Stimulated activated CD4-positive, alpha-beta T cell treated with anti-CD3 and anti-CD28 coated beads, Interleukin-1b, Interleukin-23, amount 100 ng/mL, for 24 hours (primary cell): Measurements from ENCODE around the gene IL1F10.

Experiments
- DNase-seq, 4 experiments: peaks; one replicate each; pipeline ENCODE4 v3.0.0-alpha.2; 2020; ENCODE audit warnings: low read depth in 4 of 4, low spot score in 1 of 4

IL1F10 gene

GRCh38 chr2:113111823-113112287 lies 44.1 kb downstream of the IL1F10 start:
- no peak for DNase-seq

- DNase-seq = no peak
Measured at GRCh38 chr2:113112441-113112840, 44.7 kb downstream of the IL1F10 start.

- DNase-seq = no peak
Measured at GRCh38 chr2:113112871-113113270, 45.1 kb downstream of the IL1F10 start.

GRCh38 chr2:113113807-113114206 lies 46.0 kb downstream of the IL1F10 start:
- DNase-seq = no peak

- no peak for DNase-seq
Measured at GRCh38 chr2:113114224-113114945, 46.6 kb downstream of the IL1F10 start.

GRCh38 chr2:113114996-113115395 lies 47.2 kb downstream of the IL1F10 start:
- no peak for DNase-seq

- no peak for DNase-seq
Measured at GRCh38 chr2:113116100-113116958, 48.6 kb downstream of the IL1F10 start.

- no peak for DNase-seq
Measured at GRCh38 chr2:113117541-113118262, 49.9 kb downstream of the IL1F10 start.

GRCh38 chr2:113118263-113118657 lies 50.5 kb downstream of the IL1F10 start:
- DNase-seq = no peak

GRCh38 chr2:113119111-113119510 lies 51.3 kb downstream of the IL1F10 start:
- DNase-seq = no peak

- DNase-seq = no peak
Measured at GRCh38 chr2:113120861-113121260, 53.1 kb downstream of the IL1F10 start.

GRCh38 chr2:113122364-113122763 lies 54.6 kb downstream of the IL1F10 start:
- DNase-seq = no peak

GRCh38 chr2:113123726-113124125 lies 56.0 kb downstream of the IL1F10 start:
- no peak for DNase-seq

GRCh38 chr2:113124181-113124961 lies 56.6 kb downstream of the IL1F10 start:
- no peak for DNase-seq
